Measurements from ENCODE around the gene WIPF3.

WIPF3 gene

DNA sequence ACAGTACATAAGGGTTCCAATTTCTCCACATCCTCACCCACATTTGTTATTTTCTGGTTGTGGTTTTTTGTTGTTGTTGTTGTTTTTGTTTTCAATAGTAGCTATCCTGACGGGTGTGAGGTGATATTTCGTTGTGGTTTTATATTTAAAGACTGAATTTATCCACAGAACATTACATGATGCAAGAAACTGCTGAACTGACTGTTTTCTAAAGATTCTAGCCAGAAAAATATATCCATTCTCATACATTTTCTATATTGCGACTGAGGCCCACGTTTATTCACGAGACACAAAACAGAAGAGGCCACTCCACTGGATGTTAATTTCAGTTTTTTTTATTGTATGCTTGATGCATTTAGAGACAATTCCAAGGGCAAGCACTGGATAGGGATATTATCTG is 113.5 kb downstream of the WIPF3 start:
- no peak for DNase-seq

DNA sequence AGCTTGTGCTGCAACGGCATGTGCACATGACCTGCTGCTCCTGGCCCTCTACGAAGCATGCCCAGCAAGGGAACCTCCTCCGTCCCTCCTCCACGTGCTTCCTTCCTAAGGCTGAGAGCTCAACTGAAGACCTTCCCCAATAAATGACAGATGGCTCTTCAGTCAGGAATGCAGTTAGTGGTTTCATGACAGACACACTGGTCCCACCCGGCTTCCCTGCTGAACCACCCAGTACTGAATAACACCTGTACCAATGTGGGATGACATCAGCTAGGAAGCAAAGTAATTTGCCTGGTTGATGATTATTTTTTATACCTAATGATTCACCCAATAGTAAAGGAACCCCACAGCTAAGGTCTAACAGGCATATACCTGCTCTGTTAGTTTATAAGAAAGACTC is 114.2 kb downstream of the WIPF3 start:
- no peak for DNase-seq

DNA sequence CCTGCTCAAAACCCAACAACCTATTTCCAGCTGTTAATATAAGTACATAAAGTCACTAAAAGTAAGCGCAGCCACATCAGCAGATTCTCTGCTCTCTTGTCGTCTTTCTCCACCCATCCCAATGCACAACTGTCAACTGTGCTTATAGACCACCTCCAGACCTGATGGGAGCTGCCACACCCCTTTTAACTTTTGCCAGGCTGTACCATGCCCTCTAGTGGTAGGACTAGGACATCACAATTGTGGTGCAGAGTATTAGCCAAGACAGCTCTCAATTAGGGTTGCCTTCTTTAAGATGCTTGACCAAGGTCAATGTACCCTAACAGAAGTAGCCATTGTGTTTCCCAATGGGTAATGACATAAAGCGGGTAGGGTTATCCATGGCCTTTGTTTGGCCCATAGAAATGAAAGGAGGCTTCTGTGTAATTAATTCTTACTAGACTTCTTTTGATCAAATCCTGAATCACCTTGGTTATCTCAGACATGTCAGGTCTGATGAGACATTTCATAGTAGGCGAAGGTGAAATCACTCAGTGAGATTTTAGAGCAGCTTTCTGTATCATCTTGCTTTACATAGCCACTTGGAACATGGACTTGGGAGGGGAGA is 115.2 kb downstream of the WIPF3 start:
- peak; percentile 14 for DNase-seq

DNA sequence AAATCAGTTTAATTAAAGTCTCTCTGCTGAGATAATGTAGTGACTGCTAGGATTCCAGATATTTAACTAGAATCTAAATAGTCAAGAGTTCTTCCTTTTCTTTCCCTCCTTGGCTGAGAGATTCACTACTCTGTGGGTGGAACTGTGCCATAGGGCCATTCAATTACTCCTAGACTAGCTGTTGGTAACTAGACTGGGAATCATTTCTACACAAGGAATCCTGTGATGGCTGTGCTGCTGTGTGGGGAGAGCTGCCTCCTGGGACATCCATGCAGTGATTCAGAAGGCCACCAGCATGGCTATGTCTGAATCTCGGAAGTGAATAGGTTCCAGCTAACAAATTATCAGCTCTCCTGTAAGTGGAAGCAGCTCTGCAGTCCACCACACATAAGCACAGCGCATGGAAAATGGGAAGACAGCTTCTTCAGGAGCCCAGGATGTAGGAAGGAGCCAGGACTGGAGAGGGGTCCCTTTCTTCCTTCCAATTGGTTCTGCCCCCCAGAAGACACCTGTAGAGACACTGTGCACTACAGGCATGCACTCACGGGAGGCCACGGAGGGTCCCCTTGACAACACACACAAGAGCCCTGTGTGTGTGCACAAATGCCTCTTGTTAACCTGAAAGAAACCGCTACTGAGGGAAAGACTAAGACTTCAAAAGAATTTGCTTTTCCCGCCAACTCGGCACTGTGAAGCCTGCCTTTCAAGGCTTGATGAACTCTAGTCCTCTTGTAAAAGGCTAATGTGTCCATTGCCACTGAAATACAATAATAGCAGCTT is 116.8 kb downstream of the WIPF3 start:
- DNase-seq, result no peak

DNA sequence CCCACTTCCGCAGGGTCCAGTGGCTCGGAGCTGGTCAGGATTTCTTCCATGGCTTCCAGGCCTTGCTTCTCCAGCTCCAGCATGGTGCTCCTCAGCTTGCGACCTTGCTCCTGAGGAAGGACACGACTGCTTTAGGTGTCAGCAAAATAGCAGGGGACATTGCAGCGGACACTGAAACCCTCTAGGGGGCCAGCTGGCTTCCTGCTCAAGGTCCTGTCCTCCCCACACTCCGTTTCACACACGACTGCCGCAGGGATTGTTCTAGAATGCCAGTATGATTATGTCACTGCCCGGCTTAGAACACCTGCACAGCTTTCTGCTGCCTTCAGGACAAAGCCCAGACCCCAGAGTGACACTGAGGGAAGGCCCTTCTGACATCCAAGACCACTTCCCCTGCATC is 117.7 kb downstream of the WIPF3 start:
- DNase-seq, result no peak

DNA sequence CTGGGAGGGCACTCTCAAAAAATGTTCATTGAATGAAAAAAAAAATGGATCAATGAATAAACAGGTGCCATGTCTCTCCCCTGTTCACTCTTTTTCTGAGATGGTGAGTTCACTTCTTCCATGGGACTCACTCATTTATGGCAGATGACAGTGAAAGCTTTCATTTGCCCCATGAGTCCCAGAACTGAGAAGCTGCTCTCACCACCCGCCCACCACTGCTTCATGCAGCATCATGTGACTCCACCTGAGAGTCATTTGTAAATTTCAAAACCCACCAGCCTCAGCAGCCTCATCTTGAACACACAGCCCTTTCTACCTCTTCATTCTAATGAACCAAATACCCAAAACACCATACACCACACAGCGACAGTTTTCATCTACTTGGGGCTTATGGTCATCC is 118.4 kb downstream of the WIPF3 start:
- DNase-seq, result no peak

DNA sequence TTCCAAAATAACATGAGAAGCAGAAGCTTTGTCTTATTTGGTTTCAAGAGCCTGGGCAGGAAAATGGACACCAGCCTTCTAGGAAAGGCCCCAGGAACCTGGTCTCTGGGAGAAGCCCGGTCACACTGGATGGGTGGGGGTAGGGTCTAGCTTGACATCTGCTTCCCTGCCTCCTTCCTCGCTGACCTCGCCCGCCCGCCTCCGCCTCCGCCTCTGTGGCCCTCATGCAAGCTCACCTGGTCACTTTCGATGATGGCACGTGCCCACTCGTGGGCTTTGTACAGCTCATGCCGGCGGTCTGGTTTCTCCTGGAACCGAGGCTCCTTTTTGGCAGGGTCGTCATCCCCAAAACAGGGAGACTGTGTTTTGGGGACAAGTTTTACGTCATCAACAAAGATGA is 119.9 kb downstream of the WIPF3 start:
- DNase-seq, result no peak

DNA sequence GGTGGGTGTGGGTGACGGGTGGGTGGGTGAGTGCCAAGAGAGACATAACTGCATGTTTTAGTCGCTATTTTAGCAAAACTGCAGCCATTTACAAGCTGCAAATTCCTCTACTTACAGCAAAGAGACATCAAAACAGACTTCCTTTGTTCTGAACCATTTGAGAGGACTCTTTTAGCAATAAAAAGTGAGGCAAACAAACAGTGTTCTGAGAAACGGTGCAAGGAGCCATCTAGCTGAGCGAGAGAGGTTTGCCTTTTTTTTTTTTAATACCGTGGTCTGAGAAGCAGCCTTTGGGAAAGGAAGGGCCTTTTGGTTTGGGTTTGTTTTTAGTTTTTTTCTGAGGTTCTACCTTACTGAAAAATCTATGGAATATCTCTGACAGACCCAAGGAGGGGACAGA is 120.4 kb downstream of the WIPF3 start:
- no peak for DNase-seq

DNA sequence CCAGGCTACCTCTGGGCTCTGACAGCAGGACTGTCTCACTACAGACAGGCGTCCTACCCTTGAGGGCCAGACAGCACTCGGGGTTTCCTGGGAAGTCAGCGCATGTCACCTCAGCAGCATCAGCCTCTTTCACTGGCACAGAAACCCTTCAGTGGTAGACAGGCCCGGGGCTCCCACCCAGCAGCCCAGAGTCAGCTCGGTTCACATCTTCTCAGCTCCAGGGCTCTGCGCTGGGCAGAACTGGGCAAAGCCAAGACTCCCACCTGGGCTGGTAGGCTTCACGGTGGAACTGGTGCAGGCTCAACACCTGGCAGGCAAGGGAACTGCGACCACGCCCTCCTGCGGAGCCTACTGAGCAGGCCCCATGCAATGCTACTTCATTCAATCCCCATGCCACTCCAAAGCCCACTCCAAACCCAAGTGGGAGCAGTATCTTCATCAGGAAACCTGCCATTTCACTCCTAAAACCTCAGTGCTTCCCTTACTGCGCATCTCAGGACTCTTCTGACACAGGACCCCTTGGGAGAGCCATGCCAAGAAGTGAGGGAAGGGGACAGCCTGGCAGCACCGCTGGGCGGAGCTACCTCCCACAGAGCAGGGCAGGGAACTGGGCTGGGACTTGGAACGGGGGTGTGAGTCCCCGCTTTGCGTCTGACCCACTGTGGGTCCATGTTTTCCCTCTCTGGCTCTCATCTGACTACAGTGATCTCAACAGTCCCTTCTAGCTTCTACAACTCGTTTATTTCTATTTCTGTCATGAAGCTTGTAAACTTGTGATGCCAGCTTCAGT is 122.9 kb downstream of the WIPF3 start:
- DNase-seq, result no peak

DNA sequence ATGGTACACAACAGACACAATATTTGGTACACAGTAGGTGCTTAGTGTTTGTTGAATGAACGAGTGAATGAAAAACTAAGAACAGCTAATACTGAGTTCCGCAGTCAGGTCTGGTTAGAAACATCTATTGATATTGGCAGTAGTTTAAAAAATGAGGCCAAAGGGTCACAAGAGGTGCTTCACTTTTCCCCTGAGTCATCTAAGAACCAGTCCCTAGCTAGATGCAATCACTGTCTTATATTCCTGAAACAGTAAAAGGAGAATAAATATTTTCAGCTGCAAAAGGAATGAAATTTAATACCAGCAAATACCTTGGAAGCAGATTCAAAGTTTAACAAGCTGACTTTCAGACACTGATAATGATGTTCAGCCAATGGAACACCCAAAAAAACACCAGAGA is 128.8 kb downstream of the WIPF3 start:
- DNase-seq, result no peak

DNA sequence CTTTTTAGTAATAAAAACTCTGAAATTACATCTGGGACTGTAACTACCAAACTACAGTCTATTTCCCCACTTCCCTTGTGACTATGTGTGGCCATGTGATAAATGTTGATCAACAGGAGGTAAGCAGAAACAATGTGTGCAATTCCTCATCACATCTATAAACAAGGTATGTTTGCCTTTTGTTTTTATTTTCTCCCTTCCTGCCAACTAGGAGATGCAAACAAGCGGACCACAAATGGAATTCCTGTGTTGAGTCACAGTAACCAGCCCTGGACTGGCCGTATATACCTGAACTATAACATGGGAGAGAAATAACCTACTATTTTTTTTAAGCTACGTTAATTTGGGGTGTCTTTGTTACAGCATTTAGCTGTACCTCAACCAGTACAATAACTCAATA is 130.8 kb downstream of the WIPF3 start:
- DNase-seq, result no peak

DNA sequence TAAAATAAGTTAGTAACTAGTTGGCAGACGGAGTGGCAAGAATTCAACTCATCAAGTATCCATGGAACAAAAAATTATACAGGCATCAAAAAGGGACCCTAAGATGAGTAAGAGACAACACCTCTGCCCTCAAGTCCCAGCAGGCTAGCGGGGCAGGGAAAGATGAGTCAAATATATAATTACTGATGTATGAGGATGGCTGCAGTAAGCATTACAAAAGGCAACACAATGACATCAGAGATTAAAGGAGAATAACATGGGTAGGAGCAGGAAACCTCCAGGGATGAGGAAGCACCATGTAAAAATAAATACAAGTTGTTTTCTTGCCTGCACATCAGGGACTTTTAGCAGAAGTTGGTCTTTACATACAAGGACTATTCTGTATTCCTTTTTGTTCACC is 133.9 kb downstream of the WIPF3 start:
- DNase-seq, result no peak

DNA sequence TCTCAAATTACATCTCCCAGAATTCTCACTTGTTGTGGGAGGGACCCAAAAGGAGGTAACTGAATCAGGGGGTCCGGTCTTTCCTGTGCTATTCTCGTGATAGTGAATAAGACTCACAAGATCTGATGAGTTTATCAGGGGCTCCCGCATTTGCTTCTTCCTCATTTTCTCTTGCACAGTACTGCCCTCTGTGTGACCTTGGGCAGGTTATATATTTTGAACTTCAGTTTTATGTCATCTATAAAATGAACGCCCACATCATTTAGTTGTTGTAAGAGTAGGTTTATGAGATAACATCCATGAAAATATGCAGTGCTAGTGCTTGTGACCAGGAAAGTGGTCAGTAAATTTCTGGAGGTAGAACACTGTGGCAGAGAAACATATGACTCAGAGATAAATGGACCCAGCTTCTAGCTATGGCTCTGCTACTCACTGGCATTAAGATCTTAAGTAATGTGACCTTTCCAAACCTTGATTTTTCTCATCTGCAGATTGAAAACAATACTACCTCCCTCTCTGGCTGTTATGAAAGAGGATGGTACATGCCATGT is 139.0 kb downstream of the WIPF3 start:
- DNase-seq, result no peak

DNA sequence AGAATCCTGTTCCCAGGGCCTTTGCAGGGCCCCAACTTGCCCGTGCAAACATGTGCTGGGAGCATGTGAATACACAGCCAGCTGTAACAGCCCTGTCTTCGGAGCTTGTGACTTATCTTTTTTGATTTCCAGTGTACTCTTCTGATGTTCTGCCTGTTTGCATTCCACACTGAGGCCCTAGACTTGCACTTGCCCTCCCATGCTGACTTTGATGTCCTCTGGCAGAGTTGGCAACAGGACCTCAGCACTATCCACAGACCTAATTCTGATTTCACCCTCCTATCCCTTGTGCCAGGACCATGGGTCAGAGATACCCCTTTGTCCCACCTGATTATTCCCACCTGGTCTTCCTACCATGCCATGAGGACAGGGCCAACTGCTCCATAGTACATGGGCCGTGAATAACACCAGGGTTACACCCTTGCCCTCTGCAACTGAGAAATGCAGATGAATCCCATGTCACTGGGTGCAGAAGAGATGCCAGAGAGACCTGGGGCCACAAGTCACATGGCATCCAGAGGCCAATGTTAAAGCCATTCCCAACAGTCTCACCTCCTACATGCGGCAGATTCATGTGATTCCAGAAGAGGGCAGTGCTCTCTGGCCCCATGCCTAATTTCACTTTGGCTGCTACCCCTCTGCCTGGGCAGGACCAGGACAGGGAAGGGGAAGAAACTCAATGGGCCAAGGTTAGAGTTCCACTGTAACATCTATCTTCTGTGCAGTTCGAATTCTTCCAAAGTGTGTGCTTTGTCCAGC is 140.3 kb downstream of the WIPF3 start:
- no peak for DNase-seq

DNA sequence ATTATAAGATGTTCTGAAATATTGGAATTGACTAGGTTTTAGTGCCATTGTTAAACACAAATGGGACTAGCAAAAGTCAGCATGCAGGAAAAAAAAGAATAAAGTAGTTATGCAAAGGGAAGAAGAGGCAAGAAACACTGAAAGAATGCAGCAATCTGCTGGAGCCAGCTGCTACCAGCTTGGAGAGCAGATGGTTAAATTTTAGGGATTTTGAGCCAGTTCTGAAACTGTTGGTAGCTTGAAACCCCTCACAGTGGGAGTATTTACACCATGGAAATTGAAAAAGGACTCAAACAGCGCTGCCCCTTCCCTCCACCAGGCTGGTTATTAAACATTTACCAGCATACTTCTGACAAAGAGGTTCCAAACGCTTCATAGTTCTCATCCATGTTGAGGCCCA is 142.3 kb downstream of the WIPF3 start:
- no peak for DNase-seq

DNA sequence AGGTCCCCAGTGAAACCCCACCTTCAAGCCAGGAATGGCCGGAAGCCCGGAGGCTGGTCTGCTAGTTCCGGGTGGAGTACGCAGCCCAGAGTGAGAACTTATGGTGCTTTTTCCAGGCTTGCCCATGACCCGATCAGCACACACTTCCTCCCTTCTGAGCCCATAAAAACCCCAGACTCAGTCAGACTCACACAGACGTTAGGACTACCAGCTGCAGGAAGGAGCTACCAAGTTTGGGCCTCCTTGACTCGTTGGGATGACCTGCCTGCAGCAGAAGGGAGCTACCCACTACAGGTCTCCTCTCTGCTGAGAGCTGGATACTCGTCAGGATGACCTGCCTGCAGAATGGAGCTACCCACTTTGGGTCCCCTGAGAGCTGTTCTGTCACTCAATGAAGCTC is 144.2 kb downstream of the WIPF3 start:
- no peak for DNase-seq

DNA sequence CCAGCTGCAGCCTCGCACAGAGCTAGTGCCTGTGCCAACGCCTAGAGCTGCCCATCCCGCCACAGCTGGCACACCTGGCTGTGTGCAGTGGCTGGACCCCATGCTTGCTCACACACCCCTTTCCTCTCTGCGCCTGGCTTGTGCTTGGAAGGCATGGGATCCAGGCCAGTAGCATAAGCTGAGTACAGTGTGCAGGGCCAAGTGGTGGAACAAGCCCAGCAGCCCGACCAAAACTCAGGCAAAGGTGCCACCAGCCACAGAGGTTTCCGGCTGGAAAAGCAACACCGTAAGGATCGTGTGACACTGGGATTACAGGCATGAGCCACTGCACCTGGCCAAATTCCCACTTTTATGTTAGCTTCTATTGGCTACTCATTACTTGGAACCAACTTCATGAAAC is 144.9 kb downstream of the WIPF3 start:
- DNase-seq, result no peak

DNA sequence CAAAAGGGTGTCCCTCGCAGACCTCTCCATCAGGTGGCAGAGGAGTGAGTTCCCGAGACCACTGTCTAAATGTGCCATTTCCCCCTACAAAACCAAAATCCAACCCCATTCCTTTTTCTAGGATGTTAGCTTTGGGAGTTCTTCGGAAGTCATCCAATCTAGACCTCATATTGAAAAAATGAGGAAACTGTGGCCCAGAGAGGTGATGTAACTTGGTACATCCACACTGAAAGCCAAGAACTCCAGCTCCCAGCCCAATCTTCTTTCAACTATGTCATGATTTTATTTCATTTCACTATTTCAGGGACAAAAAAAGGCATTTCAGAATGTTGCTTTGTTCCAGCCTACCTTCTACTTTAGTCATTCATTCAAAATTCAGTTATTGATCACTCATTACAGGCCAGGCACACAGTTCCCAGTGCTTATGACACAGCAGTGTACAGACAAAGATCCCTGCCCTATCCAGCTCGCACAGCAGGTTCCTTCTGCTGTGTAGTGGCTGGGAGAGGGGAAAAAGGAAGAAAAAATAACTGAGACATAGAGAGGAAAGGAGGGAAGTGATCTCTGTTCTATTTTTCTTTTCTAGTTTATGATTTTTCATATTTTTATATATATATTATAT is 147.5 kb downstream of the WIPF3 start:
- DNase-seq, result no peak

DNA sequence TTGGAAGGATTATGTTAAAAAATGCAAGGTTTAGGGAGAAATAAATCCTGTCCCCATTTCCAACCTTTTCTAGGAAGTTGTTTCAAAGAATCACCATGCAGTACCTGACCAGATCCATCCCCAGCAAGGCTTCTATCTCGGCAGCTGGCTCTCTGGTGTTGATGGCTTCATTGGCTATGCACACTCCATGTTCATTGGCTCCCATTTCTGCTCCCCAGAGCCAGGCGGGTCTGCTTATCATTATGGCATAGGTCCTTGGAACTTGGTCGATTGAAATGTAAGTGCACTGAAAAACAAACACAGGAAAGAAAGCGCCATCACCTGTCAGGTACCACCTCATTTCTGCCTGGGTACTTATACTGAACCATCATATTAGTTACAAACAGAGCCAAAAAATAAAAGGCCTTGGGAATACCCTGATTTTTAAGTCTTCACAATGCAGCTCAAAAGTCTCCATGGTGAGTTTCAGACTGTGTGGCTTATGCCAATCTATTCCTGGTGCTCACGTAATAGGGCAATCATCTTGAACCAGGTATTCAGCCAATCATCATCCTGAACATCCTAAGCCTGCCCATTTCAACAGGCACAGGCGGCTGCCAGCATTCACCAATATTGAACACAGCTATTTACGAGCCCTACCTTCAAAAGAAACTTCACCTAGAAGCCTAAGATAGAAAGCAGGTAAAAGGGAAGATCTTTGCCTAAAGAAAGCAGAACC is 148.9 kb downstream of the WIPF3 start:
- DNase-seq, result no peak

DNA sequence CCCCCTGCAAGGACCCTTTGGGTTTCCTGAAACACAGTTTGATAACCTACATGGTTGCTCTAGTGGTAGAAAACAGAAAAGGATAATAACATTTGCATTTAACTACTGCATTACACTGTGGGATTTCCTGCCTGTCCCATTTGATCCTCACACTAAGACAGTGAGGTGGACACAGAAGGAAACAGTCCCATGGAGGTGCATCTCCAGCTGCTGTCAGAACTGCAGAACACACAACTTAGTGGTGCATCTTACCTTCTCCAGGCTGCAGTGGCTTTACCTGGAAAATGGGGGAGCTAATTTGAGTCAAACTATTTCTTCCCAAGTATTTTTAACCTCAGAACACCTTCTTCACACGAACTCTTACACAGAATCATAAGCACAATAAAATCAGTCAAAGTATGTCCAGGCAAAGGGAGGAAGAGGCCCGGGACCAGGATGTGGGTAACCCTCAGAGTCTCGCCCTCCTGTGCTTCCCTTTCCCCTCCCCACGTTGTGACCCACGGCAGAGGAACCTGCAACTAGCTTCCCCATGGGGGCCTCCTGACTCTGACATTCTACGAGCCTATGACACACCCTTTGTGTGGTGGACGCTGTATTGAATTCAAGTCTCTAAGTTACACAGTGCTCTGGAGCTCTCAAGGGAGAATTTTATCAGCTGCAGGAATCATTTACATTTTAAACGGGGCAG is 149.6 kb downstream of the WIPF3 start:
- no peak for DNase-seq

DNA sequence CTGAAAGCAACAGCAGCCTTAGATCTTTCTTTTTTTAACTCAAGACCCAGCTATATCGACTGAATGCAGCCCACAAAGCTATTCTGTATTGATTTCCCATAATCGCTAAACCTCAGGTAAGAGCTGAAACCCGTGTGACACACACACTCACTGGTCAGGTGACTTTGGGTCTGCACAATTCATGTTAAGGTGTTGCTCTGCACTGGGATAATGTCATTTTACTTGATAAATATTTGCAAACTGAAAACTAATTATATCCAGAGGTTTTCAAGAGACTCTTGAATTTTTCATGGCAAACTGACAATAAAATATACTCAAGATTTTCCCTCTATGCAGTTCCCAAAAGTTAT is 150.2 kb downstream of the WIPF3 start:
- no peak for DNase-seq

All from T1000 (cell line).